ENCODE measurements around the gene FCN1. TPM values are rescaled to one million over a fixed set of nuclear protein-coding genes. Genes with fewer than 3 reads are reported as not detected.

The FCN1 gene
- polyA plus RNA-seq, 3 donors = 2,884 to 7,680 (median 6,268) TPM

DNA sequence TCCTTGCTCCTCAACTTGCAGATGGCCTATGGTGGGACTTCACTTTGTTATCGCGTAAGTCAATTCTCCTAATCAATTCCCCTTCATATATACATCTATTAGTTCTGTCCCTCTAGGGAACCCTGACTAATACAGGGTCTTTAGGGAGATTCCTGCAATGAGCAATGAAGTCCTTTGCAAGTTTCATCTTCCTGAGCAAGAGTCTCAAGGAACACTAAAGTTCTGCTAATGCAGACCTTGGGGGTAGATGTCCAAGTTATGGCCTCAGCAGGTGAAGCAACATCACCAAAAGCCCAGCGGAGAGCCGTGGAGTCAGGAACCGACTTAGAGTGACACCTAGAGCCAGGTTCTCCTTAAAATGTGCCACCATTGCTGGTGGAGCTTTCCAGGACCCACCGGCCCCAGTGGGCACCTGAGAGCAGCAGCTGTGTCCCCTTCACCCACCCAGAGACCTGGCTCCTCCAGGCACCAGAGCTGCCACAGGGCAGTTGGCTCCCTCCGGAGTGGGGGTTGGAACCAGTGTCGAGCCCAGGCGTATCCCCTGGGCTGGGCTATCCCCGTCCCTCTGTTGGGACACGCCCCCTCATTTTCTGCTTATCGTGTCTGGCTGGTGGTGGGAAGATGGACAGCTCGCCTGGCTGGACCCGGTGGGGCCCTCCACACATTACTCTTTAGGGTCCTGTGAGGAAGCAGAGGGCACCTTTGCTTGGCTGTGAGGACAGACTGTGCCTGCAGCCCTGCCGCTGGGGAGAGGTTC lies 10.9 kb upstream of the FCN1 start:
- peak overlapping the region; percentile 70 to 93 for H3K27ac ChIP-seq (ENCODE audit: low read depth in 1 of 2, low read length in 2 of 2)
- H3K4me2 ChIP-seq (replicated peaks; ENCODE audit: extremely low read depth, low read length, poor library complexity, severe bottlenecking) = peak overlapping the region; percentile 76

DNA sequence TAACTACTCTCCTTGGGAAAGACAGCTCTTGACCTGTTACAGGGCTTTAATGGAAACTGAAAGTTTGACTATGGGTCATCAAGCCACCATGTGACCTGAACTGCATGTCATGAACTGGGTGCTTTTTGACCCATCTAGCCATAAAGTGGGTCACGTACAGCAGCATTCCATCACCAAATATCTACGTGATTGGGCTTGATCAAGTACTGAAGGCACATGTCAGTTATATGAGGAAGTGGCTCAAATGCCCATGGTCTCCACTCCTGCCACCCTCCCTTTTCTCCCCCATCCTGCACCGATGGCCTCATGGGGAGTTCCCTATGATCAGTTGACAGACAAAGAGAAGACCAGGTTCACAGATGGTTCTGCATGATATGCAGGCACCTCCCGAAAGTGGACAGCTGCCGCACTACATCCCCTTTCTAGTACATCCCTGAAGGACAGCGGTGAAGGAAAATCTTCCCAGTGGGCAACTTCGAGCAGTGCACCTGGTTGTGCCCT lies 7.3 kb upstream of the FCN1 start:
- TF ChIP-seq, protein P1, sequence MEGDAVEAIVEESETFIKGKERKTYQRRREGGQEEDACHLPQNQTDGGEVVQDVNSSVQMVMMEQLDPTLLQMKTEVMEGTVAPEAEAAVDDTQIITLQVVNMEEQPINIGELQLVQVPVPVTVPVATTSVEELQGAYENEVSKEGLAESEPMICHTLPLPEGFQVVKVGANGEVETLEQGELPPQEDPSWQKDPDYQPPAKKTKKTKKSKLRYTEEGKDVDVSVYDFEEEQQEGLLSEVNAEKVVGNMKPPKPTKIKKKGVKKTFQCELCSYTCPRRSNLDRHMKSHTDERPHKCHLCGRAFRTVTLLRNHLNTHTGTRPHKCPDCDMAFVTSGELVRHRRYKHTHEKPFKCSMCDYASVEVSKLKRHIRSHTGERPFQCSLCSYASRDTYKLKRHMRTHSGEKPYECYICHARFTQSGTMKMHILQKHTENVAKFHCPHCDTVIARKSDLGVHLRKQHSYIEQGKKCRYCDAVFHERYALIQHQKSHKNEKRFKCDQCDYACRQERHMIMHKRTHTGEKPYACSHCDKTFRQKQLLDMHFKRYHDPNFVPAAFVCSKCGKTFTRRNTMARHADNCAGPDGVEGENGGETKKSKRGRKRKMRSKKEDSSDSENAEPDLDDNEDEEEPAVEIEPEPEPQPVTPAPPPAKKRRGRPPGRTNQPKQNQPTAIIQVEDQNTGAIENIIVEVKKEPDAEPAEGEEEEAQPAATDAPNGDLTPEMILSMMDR (IDR thresholded peaks at IDR 0.05) = no peak
- peaks cover 0 to 9% (median 2%) of the 10 kb centered on the region in 7 donors for H3K9me3 Mint-ChIP-seq
- peak overlapping the region; percentile 61 to 96 for H3K27ac ChIP-seq (ENCODE audit: low read depth in 1 of 2, low read length in 2 of 2)
- H3K9ac ChIP-seq (ENCODE audit: insufficient read depth, low read length, poor library complexity, severe bottlenecking) = peak overlapping the region; percentile 18
- H2AFZ ChIP-seq (ENCODE audit: insufficient read depth, low read depth, low read length, poor library complexity, severe bottlenecking) = no peak overlapping the region
- no peaks in the 10 kb centered on the region for H3K36me3 ChIP-seq (replicated peaks in 1 of 2; ENCODE audit: control insufficient read depth in 1 of 2, insufficient read depth in 2 of 2, low read length in 2 of 2)
- intact Hi-C loops (cut with micrococcal nuclease) = loop anchor here in 1 of 2 donors (10.0 kb wide), 2 partner anchors 450 to 860 kb away; partner anchors contain the start of gene BRD3
- H3K4me3 ChIP-seq (replicated peaks in 1 of 3; ENCODE audit: low read depth in 2 of 3, low read length in 3 of 3) = peak overlapping the region in 1 of 3 experiments; percentile 6
- peaks cover 0 to 6% (median 0%) of the 10 kb centered on the region in 3 donors for H3K27me3 Mint-ChIP-seq (ENCODE audit: low read depth in 3 of 3)
- peaks cover 3 to 4% of the 10 kb centered on the region in 2 donors for H3K36me3 Mint-ChIP-seq
- WGBS (ENCODE audit: insufficient coverage) = 33% methylated on average over 3 of the region's 7 CpGs
- H3K4me3 Mint-ChIP-seq = peak overlapping the region in 1 of 2 donors; percentile 33
- no peaks in the 10 kb centered on the region for H3K27me3 ChIP-seq (ENCODE audit: control insufficient read depth in 2 of 2, insufficient read depth in 2 of 2, low read length in 2 of 2)
- H4K20me1 ChIP-seq (ENCODE audit: insufficient read depth, low read length) = no peaks in the 10 kb centered on the region
- peaks cover 34% of the 10 kb centered on the region for H3K79me2 ChIP-seq (ENCODE audit: insufficient read depth, low read length)
- H3K4me1 Mint-ChIP-seq = peaks cover 91% of the 10 kb centered on the region
- DNase-seq = peak; percentile 75 to 92 (median 83)
- no peaks in the 10 kb centered on the region for H3K9me3 ChIP-seq (replicated peaks in 1 of 2; ENCODE audit: control insufficient read depth in 1 of 2, insufficient read depth in 1 of 2, low read length in 2 of 2)
- peaks cover 98 to 99% of the 10 kb centered on the region in 2 donors for H3K4me1 ChIP-seq (ENCODE audit: control insufficient read depth in 1 of 2, insufficient read depth in 2 of 2, low read length in 2 of 2)
- H3K4me2 ChIP-seq (replicated peaks; ENCODE audit: extremely low read depth, low read length, poor library complexity, severe bottlenecking) = no peak overlapping the region
- H3K27ac Mint-ChIP-seq = peak overlapping the region; percentile 90 to 99 (median 97)

More for the DNA sequence above, 10.9 kb upstream of the FCN1 start:
- H3K27me3 ChIP-seq (ENCODE audit: control insufficient read depth in 2 of 2, insufficient read depth in 2 of 2, low read length in 2 of 2) = no peaks in the 10 kb centered on the region
- peak overlapping the region; percentile 63 for H3K9ac ChIP-seq (ENCODE audit: insufficient read depth, low read length, poor library complexity, severe bottlenecking)
- WGBS (ENCODE audit: insufficient coverage) = 55% methylated on average over 7 of the region's 15 CpGs
- Mint-ChIP-seq H3K36me3 (peaks cover 11 to 16% of the 10 kb centered on the region in 2 donors), H3K4me1 (peaks cover 96% of the 10 kb centered on the region), H3K27me3 (ENCODE audit: low read depth in 3 of 3) (peaks cover 0 to 4% (median 0%) of the 10 kb centered on the region in 3 donors), H3K4me3 (peak overlapping the region; percentile 76 to 85), H3K27ac (peak overlapping the region; percentile 94 to 98 (median 97)), H3K9me3 (peaks cover 0 to 9% (median 3%) of the 10 kb centered on the region in 7 donors)
- no peak overlapping the region for H2AFZ ChIP-seq (ENCODE audit: insufficient read depth, low read depth, low read length, poor library complexity, severe bottlenecking)
- peak in 2 of 3 donors; percentile 39 to 61 for DNase-seq
- no peaks in the 10 kb centered on the region for H3K9me3 ChIP-seq (replicated peaks in 1 of 2; ENCODE audit: control insufficient read depth in 1 of 2, insufficient read depth in 1 of 2, low read length in 2 of 2)
- peaks cover 99 to 100% of the 10 kb centered on the region in 2 donors for H3K4me1 ChIP-seq (ENCODE audit: control insufficient read depth in 1 of 2, insufficient read depth in 2 of 2, low read length in 2 of 2)
- H3K36me3 ChIP-seq (replicated peaks in 1 of 2; ENCODE audit: control insufficient read depth in 1 of 2, insufficient read depth in 2 of 2, low read length in 2 of 2) = no peaks in the 10 kb centered on the region
- H3K4me3 ChIP-seq (replicated peaks in 1 of 3; ENCODE audit: low read depth in 2 of 3, low read length in 3 of 3) = peak overlapping the region in 2 of 3 experiments; percentile 5 to 68
- H3K79me2 ChIP-seq (ENCODE audit: insufficient read depth, low read length) = peaks cover 28% of the 10 kb centered on the region
- TF ChIP-seq, protein P1 (IDR thresholded peaks at IDR 0.05) = no peak
- H4K20me1 ChIP-seq (ENCODE audit: insufficient read depth, low read length) = no peaks in the 10 kb centered on the region
- intact Hi-C loops (cut with micrococcal nuclease) = loop anchor here in 1 of 2 donors (10.0 kb wide), 2 partner anchors 454 to 864 kb away; partner anchors contain the start of gene BRD3

Data from CD14-positive monocyte (primary cell).